ENCODE measurements around the gene LTB. TPM values are rescaled to one million over a fixed set of nuclear protein-coding genes. Genes with fewer than 3 reads are reported as not detected.
A peak's percentile ranks its signal among the peaks of the same experiment; 100 is the strongest.

LTB gene
- total RNA-seq, 4 donors from 2014 or later, result 1.5 TPM; not detected in 3

- Histone ChIP-seq H3K27me3 (no peaks in the 10 kb centered on the region), H3K4me3 (peak overlapping the region; percentile 75 to 87), H3K27ac (peak overlapping the region; percentile 85 to 100), H3K36me3 (no peaks in the 10 kb centered on the region), H3K4me1 (peaks cover 6% of the 10 kb centered on the region in 2 donors), H3K9me3 (no peaks in the 10 kb centered on the region)
- intact Hi-C loops (cut with DNase I; ENCODE audit: low total_unique reads), result no loop called here
- TF ChIP-seq CTCF (IDR thresholded peaks at IDR 0.05) (no peak), POLR2A (IDR thresholded peaks at IDR 0.05) (no peak)
- no peak for DNase-seq
Observed at GRCh38 chr6:31540640-31541039, 41.6 kb downstream of the LTB start.

GRCh38 chr6:31538805-31539400 is 43.3 kb downstream of the LTB start:
- H3K9me3 ChIP-seq, result no peaks in the 10 kb centered on the region
- no peaks in the 10 kb centered on the region for H3K27me3 ChIP-seq
- H3K4me3 ChIP-seq, result no peak overlapping the region
- H3K36me3 ChIP-seq, result no peaks in the 10 kb centered on the region
- TF ChIP-seq CTCF (IDR thresholded peaks at IDR 0.05) (no peak), POLR2A (IDR thresholded peaks at IDR 0.05) (no peak)
- H3K27ac ChIP-seq, result no peak overlapping the region
- intact Hi-C loops (cut with DNase I; ENCODE audit: low total_unique reads), result no loop called here
- no peak for DNase-seq
- peaks cover 6% of the 10 kb centered on the region in 2 donors for H3K4me1 ChIP-seq

- TF ChIP-seq POLR2A (IDR thresholded peaks at IDR 0.05) (no peak), CTCF (IDR thresholded peaks at IDR 0.05) (no peak)
- H3K27me3 ChIP-seq, result no peaks in the 10 kb centered on the region
- H3K4me1 ChIP-seq, result peaks cover 6% of the 10 kb centered on the region in 2 donors
- DNase-seq, result no peak
- H3K27ac ChIP-seq, result no peak overlapping the region
- no peaks in the 10 kb centered on the region for H3K36me3 ChIP-seq
- H3K4me3 ChIP-seq, result no peak overlapping the region
- intact Hi-C loops (cut with DNase I; ENCODE audit: low total_unique reads), result no loop called here
- no peaks in the 10 kb centered on the region for H3K9me3 ChIP-seq
Observed at GRCh38 chr6:31535538-31536324, 46.5 kb downstream of the LTB start.

- intact Hi-C loops (cut with DNase I; ENCODE audit: low total_unique reads), result no loop called here
- no peak overlapping the region for H3K27ac ChIP-seq
- no peaks in the 10 kb centered on the region for H3K9me3 ChIP-seq
- H3K4me3 ChIP-seq, result no peak overlapping the region
- no peaks in the 10 kb centered on the region for H3K36me3 ChIP-seq
- no peaks in the 10 kb centered on the region for H3K27me3 ChIP-seq
- no peaks in the 10 kb centered on the region for H3K4me1 ChIP-seq
- no peak for TF ChIP-seq POLR2A (IDR thresholded peaks at IDR 0.05)
- TF ChIP-seq CTCF (IDR thresholded peaks at IDR 0.05), result no peak
- DNase-seq, result no peak
Observed at GRCh38 chr6:31534521-31535040, 47.6 kb downstream of the LTB start.

GRCh38 chr6:31534011-31534410 is 48.2 kb downstream of the LTB start:
- H3K4me1 ChIP-seq, result no peaks in the 10 kb centered on the region
- no peaks in the 10 kb centered on the region for H3K36me3 ChIP-seq
- H3K4me3 ChIP-seq, result no peak overlapping the region
- TF ChIP-seq CTCF (IDR thresholded peaks at IDR 0.05) (no peak), POLR2A (IDR thresholded peaks at IDR 0.05) (no peak)
- no peaks in the 10 kb centered on the region for H3K27me3 ChIP-seq
- H3K9me3 ChIP-seq, result no peaks in the 10 kb centered on the region
- intact Hi-C loops (cut with DNase I; ENCODE audit: low total_unique reads), result no loop called here
- DNase-seq, result no peak
- no peak overlapping the region for H3K27ac ChIP-seq

All from uterus (tissue), 4 donors.